ENCODE measurements around the gene CCDC66. TPM values are rescaled to one million over a fixed set of nuclear protein-coding genes. Genes with fewer than 3 reads are reported as not detected.

The CCDC66 gene
- total and polyA plus RNA-seq, 2 experiments from 2014 or later = 26.9 to 50.3 TPM

- no peaks in the 10 kb centered on the region for H3K27me3 Mint-ChIP-seq (ENCODE audit: insufficient read depth, low read depth, poor library complexity)
- ATAC-seq = no peak
- H3K4me3 Mint-ChIP-seq = no peak overlapping the region
- no peaks in the 10 kb centered on the region for H3K9me2 ChIP-seq (ENCODE audit: insufficient read depth)
- H3K27me3 ChIP-seq (ENCODE audit: insufficient read depth) = no peaks in the 10 kb centered on the region
- TF ChIP-seq NANOG (IDR thresholded peaks at IDR 0.05; ENCODE audit: borderline replicate concordance) (no peak), REST (IDR thresholded peaks at IDR 0.05; ENCODE audit: unreplicated experiment) (no peak), CTCF (conservative IDR thresholded peaks at IDR 0.05; ENCODE audit: low read depth in 2 of 2) (no peak), STAT1 (IDR thresholded peaks at IDR 0.05; ENCODE audit: unreplicated experiment) (no peak), ZNF331 (CRISPR knock-in tag; IDR thresholded peaks at IDR 0.05; ENCODE audit: low read depth) (no peak), ZNF462 (CRISPR knock-in tag; IDR thresholded peaks at IDR 0.05) (no peak), EZH2 (IDR thresholded peaks at IDR 0.05; ENCODE audit: low read depth, unreplicated experiment) (no peak)
- no peak overlapping the region for H2AFZ ChIP-seq
- no peaks in the 10 kb centered on the region for H3K4me1 Mint-ChIP-seq
- H4K20me1 ChIP-seq (replicated peaks; ENCODE audit: insufficient read depth) = no peaks in the 10 kb centered on the region
- no peaks in the 10 kb centered on the region for H3K4me1 ChIP-seq (ENCODE audit: insufficient read depth)
- H3K27ac ChIP-seq (ENCODE audit: low read depth) = no peak overlapping the region
- H3K4me3 ChIP-seq = no peak overlapping the region
- no peaks in the 10 kb centered on the region for H3F3A ChIP-seq (replicated peaks; ENCODE audit: low read depth)
- no peaks in the 10 kb centered on the region for H3K9me3 Mint-ChIP-seq
- H3K27ac Mint-ChIP-seq = no peak overlapping the region
- H3K4me2 ChIP-seq = no peak overlapping the region
- peaks cover 55% of the 10 kb centered on the region for H3K36me3 Mint-ChIP-seq (ENCODE audit: low read depth)
- H3K79me2 ChIP-seq (replicated peaks; ENCODE audit: insufficient read depth) = no peaks in the 10 kb centered on the region
- DNase-seq (ENCODE audit: low spot score) = no peak
- peaks cover 32% of the 10 kb centered on the region for H3K36me3 ChIP-seq (ENCODE audit: insufficient read depth)
Measured at GRCh38 chr3:56622381-56622780, 65.4 kb downstream of the CCDC66 start.
